Adipocyte (in vitro differentiated cells): ENCODE results near the gene SUCO.

ENCODE experiments used
- DNase-seq: peaks from one replicate; pipeline ENCODE4 v3.0.0-alpha.2; 2015; ENCODE audit warnings: low read depth
- H3K27me3 ChIP-seq: replicated peaks from 2 replicates; pipeline ENCODE4 v1.7.0; 2013; ENCODE audit warnings: mild to moderate bottlenecking, low read length, moderate library complexity; ENCODE audit not compliant: control insufficient read depth, insufficient read depth
- H3K36me3 ChIP-seq: 2 replicates; pipeline ENCODE4 v1.7.0; 2013; ENCODE audit warnings: low read length, mild to moderate bottlenecking, moderate library complexity; ENCODE audit not compliant: control insufficient read depth, insufficient read depth, severe bottlenecking
- H3K4me1 ChIP-seq: 2 replicates; pipeline ENCODE4 v1.7.0; 2013; ENCODE audit warnings: mild to moderate bottlenecking, low read length, moderate library complexity; ENCODE audit not compliant: control insufficient read depth, insufficient read depth
- H3K4me3 ChIP-seq: 2 replicates; pipeline ENCODE4 v1.7.0; 2013; ENCODE audit warnings: mild to moderate bottlenecking, low read length, moderate library complexity
- H3K9ac ChIP-seq: 2 replicates; pipeline ENCODE4 v1.7.0; 2013; ENCODE audit warnings: mild to moderate bottlenecking, low read length, moderate library complexity
- H3K9me3 ChIP-seq: 2 replicates; pipeline ENCODE4 v1.7.0; 2013; ENCODE audit warnings: mild to moderate bottlenecking, low read length, moderate library complexity; ENCODE audit not compliant: control insufficient read depth

The SUCO gene

DNA sequence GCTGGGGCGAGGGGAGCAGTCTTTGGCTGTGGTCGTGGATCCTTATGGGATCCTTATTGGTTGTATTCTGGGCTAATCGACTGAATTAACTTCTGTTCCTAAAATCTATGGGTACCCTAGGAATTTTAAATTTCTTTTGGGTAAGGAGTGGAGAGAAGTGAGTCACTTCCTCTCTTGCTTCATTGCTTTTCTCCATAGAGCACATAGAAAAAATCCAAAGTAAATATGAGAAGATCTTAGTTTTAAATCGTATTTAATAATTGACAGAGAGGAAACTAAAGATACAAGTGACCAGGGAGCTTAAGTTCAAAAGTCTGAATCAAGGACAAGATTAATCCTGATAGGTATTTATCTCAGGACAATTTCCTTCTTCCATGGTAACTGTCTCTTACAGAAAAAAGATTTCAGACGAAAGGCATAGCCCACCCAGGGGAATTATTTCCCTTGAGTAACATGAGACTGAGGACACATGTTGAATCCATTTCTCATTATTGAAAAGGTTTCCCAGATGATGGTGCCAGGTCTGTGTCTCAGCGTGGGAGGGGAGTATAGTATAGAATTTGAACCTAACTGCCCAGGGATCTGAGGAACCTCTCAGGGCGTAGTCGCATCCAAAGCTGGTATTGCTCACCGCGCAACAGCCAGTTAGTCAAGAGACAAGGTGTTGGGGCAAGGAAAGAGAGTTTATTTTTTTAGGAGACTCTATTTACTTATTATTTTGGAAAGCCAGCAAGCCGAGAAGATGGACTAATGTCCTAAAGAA, 97.3 kb downstream of the SUCO start:
- Histone ChIP-seq H3K36me3 (no peaks in the 10 kb centered on the region), H3K9ac (no peak overlapping the region), H3K27me3 (no peaks in the 10 kb centered on the region), H3K4me3 (no peak overlapping the region), H3K9me3 (no peaks in the 10 kb centered on the region), H3K4me1 (peaks cover 9% of the 10 kb centered on the region)
- DNase-seq: peak; percentile 28

- no peak for DNase-seq
Measured at GRCh38 chr1:172630868-172631267, 97.9 kb downstream of the SUCO start.

DNA sequence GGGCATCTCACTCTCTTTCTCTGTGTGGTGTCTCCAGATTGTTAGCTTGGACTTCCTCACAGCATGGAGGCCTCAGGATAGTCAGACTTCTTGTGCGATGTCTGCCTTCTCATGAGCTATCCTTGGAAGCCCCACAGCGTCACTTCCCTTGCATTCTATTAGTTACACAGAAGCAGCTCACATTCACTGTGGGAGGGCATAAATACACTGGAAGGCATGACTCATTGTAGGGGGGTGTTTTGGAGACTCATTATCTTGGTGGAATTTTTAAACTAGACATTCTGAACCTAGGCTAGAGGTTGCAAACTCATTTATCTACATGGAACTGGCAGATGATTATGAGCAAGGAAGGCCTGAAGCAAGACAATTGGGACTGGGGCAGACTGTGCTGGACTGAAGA, 104.6 kb downstream of the SUCO start:
- peak; percentile 19 for DNase-seq

More at GRCh38 chr1:172630868-172631267, 97.9 kb downstream of the SUCO start:
- H3K9me3 ChIP-seq: no peaks in the 10 kb centered on the region
- no peaks in the 10 kb centered on the region for H3K27me3 ChIP-seq
- H3K4me1 ChIP-seq: peaks cover 9% of the 10 kb centered on the region
- no peak overlapping the region for H3K4me3 ChIP-seq
- H3K9ac ChIP-seq: no peak overlapping the region
- no peaks in the 10 kb centered on the region for H3K36me3 ChIP-seq

DNA sequence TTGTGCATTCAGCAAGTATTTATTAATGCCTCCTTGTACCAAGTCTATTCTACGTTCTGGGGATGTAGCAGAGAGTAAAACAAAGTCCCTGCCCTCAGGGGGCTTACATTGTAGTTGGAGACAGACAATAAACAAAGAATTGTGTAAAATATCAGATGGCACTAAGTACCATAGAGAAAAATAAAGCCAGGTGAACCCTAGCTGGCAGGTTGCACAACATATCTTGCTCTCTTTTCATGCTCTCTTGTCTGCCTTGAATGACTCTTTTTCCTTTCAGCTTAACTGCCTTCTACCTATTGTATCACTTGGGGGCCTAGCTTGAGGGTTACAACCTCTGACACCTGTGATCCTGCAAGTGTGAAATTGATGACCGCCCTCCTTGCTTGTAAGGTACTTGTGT, 105.3 kb downstream of the SUCO start:
- DNase-seq: no peak
- H3K4me1 ChIP-seq: peaks cover 13% of the 10 kb centered on the region
- H3K9ac ChIP-seq: no peak overlapping the region

More for the DNA sequence above, 104.6 kb downstream of the SUCO start:
- H3K9ac ChIP-seq: no peak overlapping the region
- H3K27me3 ChIP-seq: no peaks in the 10 kb centered on the region
- H3K4me3 ChIP-seq: no peak overlapping the region
- H3K36me3 ChIP-seq: no peaks in the 10 kb centered on the region
- H3K9me3 ChIP-seq: peaks cover 6% of the 10 kb centered on the region
- H3K4me1 ChIP-seq: peaks cover 13% of the 10 kb centered on the region

DNA sequence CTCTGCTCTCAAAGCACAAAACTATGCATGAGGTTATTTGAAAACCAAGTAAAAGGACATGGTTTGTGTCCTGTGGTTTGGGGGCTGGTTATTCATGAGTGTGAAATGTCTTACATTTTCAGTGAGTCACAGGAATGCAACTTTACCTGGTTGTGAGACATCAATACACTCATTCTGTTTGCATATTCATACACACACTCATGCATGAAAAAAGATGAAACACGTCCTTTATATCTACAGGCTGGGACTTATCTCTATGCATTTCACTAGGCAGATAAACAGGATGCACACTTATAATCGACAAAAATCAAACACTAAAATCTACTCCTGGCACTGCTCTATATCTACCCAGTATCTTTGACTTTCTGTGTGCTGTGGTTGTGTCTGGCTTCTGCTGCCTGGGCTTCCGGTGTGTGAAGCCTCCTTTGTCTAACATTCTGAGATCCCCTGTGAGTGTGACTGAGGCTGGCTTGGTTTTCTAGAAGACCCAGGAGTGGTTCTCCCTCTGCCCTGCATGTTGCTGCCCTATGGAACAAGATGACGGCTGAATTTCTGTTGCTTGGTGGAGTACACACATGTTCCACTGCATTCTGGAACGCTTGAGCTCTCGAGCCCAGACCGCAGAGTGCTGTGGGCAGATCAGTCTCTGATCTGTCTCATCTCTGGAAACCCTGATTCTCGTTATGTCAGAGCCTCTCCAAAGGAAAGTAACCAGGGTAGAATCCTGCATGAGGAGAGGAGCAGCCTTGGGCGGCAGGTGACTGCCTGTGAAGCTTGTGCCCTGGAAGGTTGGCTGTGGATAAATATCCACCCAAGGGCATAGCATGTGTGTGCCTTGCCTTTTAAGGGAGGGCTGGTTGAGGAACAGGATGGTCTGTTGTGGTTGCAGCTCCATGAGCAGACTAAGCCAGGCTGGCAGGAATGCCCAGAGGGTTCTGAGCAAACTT, 106.2 kb downstream of the SUCO start:
- H3K9ac ChIP-seq: no peak overlapping the region

More for the DNA sequence above, 105.3 kb downstream of the SUCO start:
- Histone ChIP-seq H3K36me3 (no peaks in the 10 kb centered on the region), H3K27me3 (no peaks in the 10 kb centered on the region), H3K9me3 (peaks cover 6% of the 10 kb centered on the region), H3K4me3 (no peak overlapping the region)

DNA sequence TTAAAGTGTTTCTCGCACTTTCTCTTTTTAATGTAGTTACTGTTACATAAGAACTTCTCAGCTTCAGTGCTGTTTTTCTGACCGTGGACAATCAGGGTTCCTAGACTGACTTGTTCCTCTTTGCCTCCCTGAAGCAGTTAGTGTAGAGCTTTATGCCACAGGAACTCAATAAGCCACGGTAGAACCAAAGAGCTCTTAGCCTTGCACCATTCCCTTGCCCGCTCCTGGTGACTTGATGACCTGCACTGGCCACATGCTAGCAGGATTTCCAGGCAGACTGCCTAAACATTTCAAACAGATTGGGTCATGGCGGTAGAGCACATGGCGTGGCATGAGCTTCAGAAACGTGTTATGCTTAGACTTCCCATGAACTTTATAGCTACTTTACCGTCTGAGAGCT, 107.2 kb downstream of the SUCO start:
- H3K4me3 ChIP-seq: no peak overlapping the region
- no peaks in the 10 kb centered on the region for H3K36me3 ChIP-seq
- H3K9me3 ChIP-seq: peaks cover 6% of the 10 kb centered on the region
- H3K9ac ChIP-seq: no peak overlapping the region
- no peaks in the 10 kb centered on the region for H3K27me3 ChIP-seq
- DNase-seq: no peak
- peaks cover 13% of the 10 kb centered on the region for H3K4me1 ChIP-seq

More for the DNA sequence above, 106.2 kb downstream of the SUCO start:
- H3K27me3 ChIP-seq: no peaks in the 10 kb centered on the region
- peaks cover 6% of the 10 kb centered on the region for H3K9me3 ChIP-seq
- H3K36me3 ChIP-seq: no peaks in the 10 kb centered on the region
- peaks cover 13% of the 10 kb centered on the region for H3K4me1 ChIP-seq
- H3K4me3 ChIP-seq: no peak overlapping the region
- peak; percentile 46 for DNase-seq

- peaks cover 6% of the 10 kb centered on the region for H3K9me3 ChIP-seq
- no peak overlapping the region for H3K9ac ChIP-seq
- H3K4me3 ChIP-seq: no peak overlapping the region
- no peak for DNase-seq
- H3K36me3 ChIP-seq: no peaks in the 10 kb centered on the region
- peaks cover 13% of the 10 kb centered on the region for H3K4me1 ChIP-seq
- H3K27me3 ChIP-seq: no peaks in the 10 kb centered on the region
Measured at GRCh38 chr1:172641492-172641891, 108.5 kb downstream of the SUCO start.

DNA sequence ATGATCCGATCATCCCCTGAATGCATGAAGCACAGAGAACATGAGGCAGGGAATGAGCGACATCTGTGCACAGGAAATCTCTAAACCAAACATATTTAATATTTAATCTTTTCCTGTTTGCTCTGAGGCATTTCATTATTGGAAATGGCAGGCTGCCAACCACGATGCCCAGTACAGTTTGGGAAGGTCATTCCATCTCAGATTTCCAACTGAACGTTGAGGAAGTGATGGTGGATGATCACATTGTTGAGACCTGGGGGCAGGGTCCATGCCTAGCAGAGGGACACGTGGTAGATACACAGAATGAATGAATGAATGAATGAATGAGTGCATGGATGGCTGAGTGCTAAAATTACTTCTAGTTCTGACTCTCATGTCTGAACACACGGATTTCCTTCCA, 110.0 kb downstream of the SUCO start:
- no peaks in the 10 kb centered on the region for H3K36me3 ChIP-seq
- no peak overlapping the region for H3K4me3 ChIP-seq
- H3K9ac ChIP-seq: no peak overlapping the region
- no peaks in the 10 kb centered on the region for H3K9me3 ChIP-seq
- no peak for DNase-seq
- peaks cover 10% of the 10 kb centered on the region for H3K4me1 ChIP-seq
- no peaks in the 10 kb centered on the region for H3K27me3 ChIP-seq

DNA sequence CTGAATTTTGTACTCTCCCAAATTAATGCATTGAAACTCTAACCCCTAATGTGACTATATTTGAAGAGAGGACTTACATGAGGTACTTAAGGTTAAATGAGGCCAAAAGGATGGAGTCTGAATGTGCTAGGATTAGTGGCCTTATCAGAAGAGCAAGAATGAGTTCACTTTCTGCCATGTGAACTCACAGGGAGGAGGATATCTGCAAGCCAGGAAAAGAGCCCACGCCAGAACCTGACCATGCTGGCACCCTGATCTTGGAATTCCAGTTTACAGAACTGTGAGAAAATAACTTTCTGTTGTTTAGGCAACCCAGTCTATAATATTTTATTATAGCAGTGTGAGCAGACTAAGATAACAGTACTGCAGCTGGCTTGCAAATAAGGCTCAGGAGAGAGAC, 113.7 kb downstream of the SUCO start:
- H3K36me3 ChIP-seq: no peaks in the 10 kb centered on the region
- no peaks in the 10 kb centered on the region for H3K9me3 ChIP-seq
- no peak for DNase-seq
- H3K9ac ChIP-seq: no peak overlapping the region
- no peaks in the 10 kb centered on the region for H3K4me1 ChIP-seq
- H3K27me3 ChIP-seq: no peaks in the 10 kb centered on the region
- no peak overlapping the region for H3K4me3 ChIP-seq

DNA sequence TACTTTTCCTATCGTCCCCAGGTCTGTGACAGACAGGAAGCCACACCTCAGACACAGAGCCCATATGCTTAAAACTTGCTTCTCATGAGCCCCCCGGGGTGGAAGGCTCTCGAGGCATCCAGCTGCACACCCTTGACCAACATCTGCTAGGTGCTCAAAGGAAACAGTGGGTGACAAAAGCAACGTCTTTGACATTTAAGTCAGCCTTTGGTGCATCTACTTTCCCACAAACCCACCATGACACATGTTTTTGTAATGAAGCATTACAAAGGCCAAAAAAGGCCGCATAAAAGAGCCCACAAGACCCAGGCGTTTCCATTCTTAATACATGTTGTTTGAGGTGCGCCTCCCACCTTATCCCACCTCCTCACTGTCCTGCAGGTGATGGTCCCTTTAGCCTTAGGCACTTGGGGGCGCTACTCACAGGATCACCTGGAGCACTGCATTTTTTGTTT, 114.2 kb downstream of the SUCO start:
- H3K9ac ChIP-seq: no peak overlapping the region
- H3K36me3 ChIP-seq: no peaks in the 10 kb centered on the region
- H3K9me3 ChIP-seq: no peaks in the 10 kb centered on the region
- no peaks in the 10 kb centered on the region for H3K4me1 ChIP-seq
- H3K27me3 ChIP-seq: no peaks in the 10 kb centered on the region
- no peak overlapping the region for H3K4me3 ChIP-seq
- no peak for DNase-seq

- no peak overlapping the region for H3K4me3 ChIP-seq
- H3K9ac ChIP-seq: no peak overlapping the region
- H3K36me3 ChIP-seq: no peaks in the 10 kb centered on the region
- DNase-seq: no peak
- no peaks in the 10 kb centered on the region for H3K4me1 ChIP-seq
- H3K27me3 ChIP-seq: no peaks in the 10 kb centered on the region
- no peaks in the 10 kb centered on the region for H3K9me3 ChIP-seq
Measured at GRCh38 chr1:172647987-172648386, 115.0 kb downstream of the SUCO start.
